HG03064 (cell line): ENCODE results near the gene GPR18.

Experiments used
- ATAC-seq: cut with Tn5 transposase; IDR thresholded peaks from one replicate; pipeline ENCODE4 v1.9.1; 2021; ENCODE audit warnings: low read depth; ENCODE audit not compliant: unreplicated experiment

The GPR18 gene, protein sequence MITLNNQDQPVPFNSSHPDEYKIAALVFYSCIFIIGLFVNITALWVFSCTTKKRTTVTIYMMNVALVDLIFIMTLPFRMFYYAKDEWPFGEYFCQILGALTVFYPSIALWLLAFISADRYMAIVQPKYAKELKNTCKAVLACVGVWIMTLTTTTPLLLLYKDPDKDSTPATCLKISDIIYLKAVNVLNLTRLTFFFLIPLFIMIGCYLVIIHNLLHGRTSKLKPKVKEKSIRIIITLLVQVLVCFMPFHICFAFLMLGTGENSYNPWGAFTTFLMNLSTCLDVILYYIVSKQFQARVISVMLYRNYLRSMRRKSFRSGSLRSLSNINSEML

DNA sequence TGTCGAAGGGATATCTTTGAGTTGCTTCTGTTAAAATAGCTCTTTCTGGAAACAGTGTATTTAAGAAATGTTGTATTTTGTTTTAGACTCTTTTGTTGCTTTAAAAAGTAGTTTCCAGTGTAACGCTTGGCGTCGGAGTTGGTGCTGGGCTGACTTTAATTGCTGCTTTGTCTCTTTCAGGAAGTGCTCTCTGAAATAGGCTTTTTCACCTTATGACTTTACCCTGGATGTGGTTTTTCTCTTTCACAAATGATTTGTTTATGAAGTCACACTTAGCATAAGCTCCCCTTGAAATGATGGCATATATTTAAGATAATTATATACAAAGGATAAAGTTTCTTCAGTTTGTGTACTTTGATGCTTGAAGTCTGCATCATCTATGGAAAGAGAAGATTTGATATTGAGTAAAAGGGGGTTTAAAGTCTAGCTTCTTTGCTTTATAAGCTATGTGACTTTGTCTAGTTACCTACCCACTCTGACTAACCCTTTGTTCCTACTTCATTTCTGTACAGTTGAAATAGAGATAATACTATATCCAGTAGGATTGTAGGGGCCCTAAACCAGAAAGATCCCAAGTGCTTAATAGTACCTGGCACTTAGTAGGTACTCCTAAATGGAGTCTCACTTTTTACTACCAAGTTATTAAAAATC is at the start of gene GPR18:
Gene GPR18 (minus strand): TSS at position 170 of the 651 bp plus-strand sequence. CDS start 2,507 bp downstream, outside the sequence.
- peak; percentile 83 for ATAC-seq

DNA sequence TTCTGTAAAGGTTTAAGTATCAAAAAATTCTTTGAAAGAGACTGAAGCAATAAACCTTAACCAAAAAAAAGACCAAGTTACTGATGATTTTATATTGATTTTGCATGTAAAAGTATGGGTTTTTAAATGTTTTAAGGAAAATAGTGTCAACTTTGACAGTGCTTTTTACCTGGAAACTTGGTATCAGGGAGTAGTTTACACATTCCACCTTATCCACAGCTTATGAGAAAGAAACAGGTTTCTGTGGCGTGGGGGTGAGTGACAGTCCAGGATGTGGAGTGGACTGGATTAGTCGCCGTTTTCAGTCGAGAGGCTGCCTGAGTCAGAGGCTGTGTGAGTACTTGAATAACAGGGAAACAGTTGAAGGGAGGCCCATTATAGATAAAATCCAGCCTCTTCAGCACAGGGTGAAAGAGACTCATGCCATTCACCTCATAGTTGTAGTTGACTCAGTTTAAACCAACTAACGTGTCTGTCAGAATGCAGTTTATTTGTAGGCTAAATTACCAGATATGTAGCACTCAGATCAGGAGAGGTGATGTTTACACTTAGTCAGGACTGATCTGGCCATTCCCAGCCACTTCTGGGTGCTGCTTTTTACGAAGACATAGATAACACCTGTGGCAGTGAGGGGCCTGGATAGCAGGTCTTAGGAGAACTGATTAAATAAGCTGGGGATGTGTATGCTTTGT is 49.6 kb upstream of the GPR18 start:
- peak; percentile 40 for ATAC-seq

DNA sequence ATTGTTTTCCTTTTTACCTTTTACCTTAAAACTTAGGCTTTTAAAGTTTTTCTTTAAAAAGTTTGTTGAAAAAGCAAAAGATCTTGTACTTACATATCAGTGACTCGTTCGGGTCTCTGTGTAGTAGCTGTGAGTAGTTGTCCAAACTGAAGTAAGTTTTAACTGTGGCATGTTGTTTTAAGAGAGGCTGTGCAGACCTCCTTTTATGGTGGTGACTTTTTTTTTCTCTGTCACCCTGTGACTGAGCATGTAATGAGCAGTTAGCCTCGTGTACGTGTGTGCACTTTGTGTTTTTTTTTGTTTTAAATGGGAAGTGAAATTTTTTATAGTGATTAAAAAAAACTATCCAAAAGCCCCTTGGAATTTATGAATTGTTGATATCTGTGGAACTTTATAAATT is 49.1 kb upstream of the GPR18 start, which contains the start of gene GPR183:
Gene GPR183 (minus strand): TSS at position 153 of the 400 bp plus-strand sequence. CDS start 11,254 bp downstream, outside the sequence.
- ATAC-seq = peak; percentile 56

DNA sequence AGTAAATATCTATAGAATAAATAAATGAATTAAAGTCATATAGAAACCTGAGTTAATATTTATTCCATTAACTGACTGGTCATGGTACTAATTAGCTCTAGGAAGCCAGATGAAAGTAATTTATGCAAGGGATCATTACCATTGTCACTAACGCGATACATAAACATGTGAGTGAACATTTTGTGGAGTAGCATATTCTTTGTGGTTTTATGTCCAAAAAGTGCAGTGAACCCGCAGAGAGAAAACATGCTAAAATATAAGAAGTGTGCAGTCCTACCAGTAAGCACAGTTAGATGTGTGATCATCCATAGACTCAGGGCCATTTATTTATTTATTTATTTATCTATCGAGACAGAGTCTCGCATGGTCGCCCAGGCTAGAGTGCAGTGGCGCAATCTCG is 47.4 kb upstream of the GPR18 start:
- ATAC-seq = no peak

DNA sequence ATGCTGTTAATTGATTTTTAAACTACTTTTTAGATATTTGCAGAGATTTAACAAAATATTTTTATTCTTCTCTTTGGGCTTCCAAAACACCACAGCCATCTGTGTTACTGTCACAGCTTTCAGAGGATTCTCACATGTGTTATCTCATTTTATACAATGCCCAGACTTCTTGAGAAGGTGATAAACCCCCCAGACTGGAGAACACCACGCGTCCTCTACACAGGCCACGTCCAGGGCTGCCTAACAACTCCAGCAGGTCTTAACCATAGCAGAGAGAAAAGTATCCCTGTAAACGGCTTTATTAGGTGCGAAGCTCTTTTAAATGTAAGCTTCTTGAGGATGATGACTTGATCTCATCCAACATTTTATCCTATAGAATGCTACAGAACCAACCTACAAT is 47.0 kb upstream of the GPR18 start:
- no peak for ATAC-seq

DNA sequence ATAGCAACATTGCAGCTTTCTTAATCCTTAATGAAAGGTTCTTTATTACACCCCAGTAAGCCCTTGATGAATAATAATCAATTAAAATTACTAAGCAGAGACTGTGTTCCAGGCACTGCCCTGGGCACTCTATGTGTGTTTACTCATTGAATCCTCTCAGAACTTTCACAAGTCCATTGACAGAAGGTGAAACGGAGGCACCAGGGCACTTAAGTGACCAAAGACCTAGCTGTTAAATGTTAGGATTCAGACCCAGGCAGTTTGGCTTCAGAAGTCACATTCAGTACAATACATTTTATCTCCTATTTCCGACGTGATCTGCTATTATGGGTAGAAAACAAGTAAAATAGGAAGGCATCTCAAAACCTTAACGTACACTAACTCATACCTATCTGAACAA is 46.4 kb upstream of the GPR18 start:
- no peak for ATAC-seq

DNA sequence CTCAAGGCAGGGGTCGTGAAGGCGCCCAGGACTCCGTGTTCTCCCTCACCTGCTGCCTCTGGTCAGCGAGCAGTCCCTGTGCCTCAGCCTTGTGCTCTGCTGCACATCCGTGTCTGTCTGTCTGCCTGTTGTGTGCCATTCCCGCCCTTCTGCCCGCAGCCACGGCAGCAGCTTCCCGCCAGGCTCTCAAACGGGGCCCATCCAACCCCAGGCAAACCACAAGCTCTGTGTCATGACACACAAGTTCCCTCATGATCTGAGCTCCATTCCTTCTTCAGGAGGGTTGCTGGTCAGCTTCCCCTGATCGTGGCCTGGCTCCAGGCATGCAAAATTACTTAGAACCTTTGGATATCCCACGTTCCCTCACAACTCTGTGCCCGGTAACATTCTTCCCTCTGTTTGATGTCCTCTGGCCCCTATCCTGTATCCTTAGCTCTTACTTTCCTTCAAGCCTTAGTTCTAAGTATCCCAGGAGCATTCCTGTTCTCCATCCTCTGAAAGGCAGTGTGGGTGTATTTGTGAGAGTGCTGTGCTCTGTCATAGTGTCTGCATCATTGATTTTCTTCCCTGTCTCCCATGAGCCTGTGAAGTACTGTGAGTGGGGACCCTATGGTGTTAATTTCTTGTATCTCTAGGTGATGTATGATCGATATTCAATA is 45.8 kb upstream of the GPR18 start:
- ATAC-seq = no peak

DNA sequence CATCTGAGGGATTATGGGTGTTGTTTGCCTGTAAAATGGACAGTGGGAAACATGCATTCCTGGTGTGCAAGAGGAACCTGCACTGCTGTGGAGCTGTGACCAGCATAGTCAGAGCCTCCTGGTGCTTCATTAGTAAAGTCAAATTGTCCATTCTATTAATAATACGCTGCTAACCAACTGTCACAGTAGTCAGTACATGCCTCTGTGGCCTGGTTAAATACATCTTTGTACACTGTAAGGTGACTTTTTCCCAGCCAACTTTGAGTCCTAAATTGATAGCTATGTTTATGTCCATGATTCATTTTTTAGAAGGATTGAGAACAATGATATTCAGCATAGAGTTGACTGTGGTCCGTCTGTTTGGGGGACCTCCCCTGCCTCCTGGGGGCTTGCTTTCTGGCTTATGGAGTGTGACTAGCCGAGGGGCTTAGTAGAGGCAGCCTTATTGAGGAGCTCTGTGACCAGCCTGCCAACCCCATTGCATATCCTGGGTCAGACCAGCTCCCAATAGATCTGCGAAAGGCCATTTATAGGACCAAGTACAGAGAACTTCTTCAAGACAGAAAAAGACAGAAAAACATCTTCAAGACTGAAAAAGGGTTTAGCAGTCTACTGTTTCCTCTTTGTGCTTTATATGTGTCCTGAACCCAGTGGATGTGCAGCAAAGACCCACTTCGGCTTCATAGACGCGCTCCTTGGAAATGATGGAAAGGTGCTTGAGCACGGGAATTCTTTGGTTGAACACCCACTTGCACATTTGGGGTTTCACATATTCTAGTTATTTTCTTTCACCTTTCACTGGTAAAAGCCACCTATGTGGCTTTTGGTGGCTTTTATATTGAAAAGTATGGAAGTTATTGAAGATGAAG is 44.7 kb upstream of the GPR18 start:
- ATAC-seq = no peak

DNA sequence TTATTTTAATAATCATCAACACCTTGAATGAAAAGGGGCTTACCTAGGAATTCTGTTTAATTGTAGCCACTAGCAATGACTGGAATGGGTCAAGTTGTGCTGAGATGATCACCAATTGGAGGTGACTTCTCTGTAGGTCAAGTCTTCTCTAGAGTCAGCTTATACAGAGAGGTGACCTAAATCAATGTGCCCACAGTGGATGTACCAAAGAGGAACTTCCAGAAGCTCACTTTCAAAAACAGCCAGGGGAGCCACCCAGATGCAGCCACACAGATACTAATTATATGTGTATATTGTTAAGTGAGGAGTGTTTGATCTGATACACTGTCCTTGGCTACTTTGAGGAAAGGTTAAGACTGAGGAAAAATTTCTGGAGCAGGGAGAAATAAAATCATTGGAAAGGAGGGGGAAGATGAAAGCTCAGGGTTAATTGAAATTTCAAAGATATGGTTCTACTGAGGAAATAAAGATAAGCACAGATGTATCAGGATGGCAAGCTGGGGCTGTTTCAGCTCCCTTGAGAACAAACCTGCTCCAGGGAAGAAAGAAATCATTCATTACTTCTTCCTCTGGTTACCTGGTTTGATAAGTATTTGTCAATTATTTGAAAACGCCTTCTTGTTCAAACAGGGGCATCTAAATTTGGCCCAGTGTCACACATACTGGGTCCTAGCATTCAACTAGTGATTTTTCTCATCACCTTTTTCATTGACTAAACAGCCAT is 43.9 kb upstream of the GPR18 start:
- ATAC-seq = no peak

DNA sequence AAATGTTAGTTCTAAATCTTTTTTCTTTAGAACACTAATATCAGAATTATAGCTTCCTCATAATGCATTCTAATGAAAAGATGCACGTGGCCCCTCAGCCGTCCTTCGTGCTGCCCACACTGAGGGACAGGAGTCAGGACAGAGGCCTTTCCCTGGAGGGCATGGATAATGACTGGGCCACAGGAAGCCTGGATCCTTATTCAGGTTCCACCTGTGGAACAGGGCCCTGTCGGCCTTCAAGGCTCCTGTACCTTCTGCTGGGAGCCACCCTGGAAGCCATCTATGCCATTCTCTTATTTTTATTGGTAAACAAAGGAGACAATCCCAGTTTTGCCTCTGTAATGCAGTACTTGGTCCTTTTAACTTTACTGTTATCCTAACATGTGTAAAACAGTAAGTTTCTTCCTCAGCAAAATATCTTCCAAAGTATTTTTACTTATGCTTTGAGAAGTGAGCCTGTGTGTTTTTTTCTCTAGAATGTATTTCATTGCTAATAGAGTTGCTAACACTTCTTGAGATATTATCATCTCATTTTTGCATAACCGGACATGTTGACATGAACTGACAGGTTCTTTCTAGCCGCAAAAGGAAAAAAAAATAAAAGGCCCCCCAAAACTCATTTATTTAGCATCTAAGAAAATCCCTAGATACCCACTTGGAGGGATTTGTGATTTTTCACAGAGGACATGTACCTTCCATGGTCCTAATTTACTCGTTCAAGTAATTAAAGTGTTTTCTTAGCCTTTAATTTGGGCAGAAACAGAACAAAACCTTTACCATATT is 43.1 kb upstream of the GPR18 start:
- no peak for ATAC-seq

DNA sequence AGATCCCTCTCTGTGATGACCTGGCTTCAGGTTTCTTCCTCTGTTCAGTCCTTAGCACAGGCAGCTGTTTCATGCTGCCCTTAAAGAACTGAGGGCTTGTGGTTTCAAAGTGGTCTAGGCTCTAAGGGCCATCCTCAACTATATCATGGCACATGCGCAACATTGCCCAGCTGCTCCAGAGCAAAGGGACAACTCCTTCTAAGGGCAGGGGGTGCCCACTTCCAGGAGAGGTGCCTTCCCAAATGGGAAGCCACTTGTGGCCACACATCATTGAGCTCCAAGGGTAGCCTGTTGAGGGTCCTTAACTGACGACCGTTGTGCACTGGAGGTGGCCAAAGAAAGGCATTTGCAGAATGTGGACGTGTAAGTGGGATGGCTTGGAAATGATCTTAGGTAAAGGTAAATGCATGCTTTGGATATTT is 41.8 kb upstream of the GPR18 start:
- ATAC-seq = no peak

DNA sequence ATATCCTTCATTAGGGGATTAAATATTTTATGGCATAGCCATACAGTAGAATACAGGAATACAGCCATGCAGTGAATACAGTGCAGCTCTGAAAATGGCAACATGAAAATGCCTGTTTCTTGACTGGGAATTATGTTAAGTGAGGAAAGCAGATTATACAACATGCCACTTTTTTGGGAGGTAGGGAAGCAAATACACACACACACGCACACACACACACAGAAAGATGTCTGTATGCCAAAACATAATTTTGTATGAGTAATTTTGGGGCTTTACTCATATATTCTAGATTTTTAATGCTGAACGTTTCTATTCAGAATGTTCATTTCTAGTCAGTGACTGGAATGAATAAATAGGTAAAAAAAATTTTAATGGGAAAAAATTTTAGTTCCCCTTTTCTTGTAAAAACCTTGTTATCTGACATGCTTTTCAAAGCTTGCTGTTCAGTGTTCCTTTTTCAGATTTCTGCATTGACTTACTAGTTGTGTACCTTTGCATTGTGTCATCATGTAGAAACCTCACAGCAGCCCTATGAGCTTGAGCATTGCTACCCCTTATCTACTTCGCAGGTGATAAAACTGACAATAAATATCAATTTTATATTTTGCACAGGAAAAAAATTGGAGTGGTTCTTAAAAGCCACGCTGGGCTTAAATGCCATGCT is 41.2 kb upstream of the GPR18 start:
- ATAC-seq = no peak

DNA sequence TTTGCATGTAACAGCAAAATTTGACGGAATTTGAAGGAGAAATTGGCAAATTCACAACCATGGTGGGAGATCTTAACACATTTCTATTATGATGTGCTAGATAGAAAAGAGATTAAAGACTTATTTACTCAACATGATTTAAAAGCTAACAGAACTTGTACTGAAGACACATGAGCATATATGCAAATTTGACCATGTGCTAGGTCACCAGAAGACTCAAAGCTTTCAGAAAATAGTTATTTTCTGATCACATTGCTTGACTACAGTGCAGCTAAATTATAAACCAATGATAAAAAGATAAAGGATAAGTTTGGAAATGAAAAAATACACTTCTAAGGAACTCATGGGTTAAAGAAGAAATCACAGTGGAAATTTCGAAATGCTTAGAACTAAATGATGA is 39.9 kb upstream of the GPR18 start:
- ATAC-seq = no peak

DNA sequence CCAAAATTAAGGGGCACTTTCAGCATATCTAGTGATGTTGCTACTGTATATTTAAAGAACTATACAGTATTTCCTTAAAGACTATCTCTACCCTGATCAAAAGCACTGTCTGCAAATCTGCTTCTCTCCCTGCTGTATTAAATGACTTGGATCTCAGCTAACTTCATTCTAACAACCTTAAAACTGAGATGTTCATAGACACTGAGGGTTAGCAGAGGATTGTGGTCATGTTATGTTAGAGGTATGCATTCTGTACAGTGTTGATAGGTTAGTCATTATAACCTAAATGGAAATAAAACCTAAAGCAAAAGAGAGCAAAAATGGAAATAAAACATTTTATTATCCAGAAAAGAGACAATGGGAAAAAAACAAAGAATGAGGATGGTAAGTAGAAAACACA is 39.2 kb upstream of the GPR18 start:
- ATAC-seq = no peak

DNA sequence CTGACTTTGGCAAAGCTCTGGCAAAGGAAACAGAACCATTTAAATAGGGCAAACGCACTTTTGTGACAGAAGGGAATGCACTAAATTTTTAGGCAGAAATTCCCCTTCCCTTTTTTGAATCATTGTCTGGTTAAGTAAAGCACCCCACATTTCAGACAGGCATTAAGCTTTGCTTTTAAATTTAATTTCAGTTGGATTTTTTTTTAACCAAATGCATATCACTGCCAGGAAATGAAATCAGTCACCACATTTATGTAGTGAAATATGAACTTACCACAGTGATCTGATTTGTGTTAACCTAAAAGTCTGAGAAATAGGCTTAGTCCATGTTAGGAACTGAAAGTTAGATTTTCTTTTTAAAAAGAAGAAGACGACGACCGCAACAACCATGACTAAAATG is 38.2 kb upstream of the GPR18 start:
- ATAC-seq = peak; percentile 43

DNA sequence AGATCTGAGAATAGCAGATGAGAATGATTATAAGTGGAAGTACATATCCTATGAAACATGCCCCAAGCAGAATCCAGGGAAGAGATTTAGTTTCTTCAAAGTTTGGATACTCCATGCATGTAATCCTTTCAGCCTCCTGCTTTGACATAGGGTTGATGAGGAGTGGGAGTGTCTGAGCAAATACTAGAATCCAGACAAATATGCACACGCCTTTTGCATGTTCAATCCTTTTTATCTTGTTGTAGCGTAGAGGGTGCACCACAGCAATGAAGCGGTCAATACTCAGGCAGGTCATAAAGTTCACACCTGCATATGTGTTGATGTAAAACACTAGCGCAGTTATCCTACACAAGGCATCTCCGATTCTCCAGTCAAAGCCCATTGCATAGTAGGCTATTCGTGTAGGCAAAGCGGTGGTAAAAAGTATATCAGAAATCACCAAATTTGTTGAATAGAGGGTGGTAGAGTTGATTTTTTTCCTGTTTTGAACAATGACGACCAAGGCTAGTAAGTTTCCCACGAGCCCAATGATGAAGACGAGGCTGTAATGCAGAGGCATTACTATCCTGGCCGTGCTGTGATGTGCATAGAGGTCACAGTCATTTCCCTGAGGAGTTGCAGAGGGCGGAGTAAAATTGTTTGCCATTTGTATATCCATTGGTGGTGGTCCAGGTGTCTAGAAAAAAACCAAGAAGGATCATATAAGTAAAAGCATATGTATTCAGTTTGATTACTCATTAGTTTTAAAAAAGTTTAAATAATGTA is 37.5 kb upstream of the GPR18 start:
- ATAC-seq = no peak

DNA sequence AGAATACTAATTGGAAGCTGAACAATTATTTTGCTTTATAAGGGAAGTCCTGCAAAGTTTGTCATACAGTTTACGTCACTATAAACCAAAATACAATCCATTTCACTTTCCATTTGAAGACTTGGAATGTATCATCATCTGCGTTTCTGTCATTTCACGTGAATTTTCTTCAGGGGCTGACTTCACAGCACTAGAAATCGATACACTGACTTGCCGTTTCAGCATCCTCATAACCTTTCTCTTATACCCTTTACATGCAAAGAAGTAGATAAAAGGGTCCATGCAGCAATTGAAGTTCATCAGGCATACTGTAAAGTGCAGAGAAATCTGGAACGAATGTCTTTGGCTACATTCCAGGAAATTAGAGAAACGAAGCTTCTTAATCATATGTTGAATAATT is 36.8 kb upstream of the GPR18 start:
- no peak for ATAC-seq
